OCI-LY3 (cell line): ENCODE results near the gene DHPS.

Experiments used
- CTCF ChIP-seq: fragments of 200-600, 300-600 bp; sonication (generic); IDR thresholded peaks from 2 replicates; pipeline ENCODE4 v1.5.1; 2014; ENCODE audit warnings: antibody characterized with exemption, low read length, low read depth
- EZH2phosphoT487 ChIP-seq: fragments of 200-600 bp; shearing (Covaris generic); IDR thresholded peaks from 2 replicates; pipeline ENCODE4 v1.6.1; 2018; ENCODE audit warnings: antibody characterized with exemption, mixed run types, low read depth

DNA sequence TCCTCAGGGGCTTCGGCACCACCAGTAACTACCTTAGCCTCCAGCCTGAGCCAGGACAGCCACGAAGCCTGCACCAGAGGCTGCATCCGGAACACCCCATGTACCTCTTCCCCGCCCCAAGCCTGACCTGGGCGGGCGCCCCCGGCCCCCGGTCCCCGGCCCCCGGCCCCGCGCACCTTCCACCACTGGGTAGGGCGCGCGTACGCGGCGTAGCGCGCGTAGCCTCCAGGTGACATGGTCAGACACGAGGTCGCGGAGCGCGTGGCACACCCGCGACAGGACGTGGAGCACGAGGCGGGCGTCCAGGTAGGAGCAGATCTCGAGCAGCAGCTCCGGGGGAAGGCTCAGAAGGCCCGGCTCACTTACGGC lies 14.3 kb upstream of the DHPS start:
- TF ChIP-seq CTCF (no peak), EZH2phosphoT487 (no peak)
